HG03175 (cell line): ENCODE results near the gene AIMP1.
"Not testable (repeated sequence)": the region's sequence is repeated elsewhere in the genome, so short reads cannot be mapped to it uniquely, and the experiment has no call there.

Source experiments
- ATAC-seq: cut with Tn5 transposase; IDR thresholded peaks from one replicate; pipeline ENCODE4 v1.9.1; 2021; ENCODE audit warnings: mild to moderate bottlenecking, moderate library complexity; ENCODE audit not compliant: unreplicated experiment

Gene AIMP1

GRCh38 chr4:106312377-106312776 lies 4.0 kb upstream of the AIMP1 start:
- no peak for ATAC-seq

GRCh38 chr4:106312997-106313522 lies 3.3 kb upstream of the AIMP1 start:
- ATAC-seq: no peak

GRCh38 chr4:106314960-106315359 lies 1.4 kb upstream of the AIMP1 start:
- no peak for ATAC-seq

- peak; percentile 26 for ATAC-seq
Measured at GRCh38 chr4:106315476-106315967, 828 bp upstream of the AIMP1 start.

DNA sequence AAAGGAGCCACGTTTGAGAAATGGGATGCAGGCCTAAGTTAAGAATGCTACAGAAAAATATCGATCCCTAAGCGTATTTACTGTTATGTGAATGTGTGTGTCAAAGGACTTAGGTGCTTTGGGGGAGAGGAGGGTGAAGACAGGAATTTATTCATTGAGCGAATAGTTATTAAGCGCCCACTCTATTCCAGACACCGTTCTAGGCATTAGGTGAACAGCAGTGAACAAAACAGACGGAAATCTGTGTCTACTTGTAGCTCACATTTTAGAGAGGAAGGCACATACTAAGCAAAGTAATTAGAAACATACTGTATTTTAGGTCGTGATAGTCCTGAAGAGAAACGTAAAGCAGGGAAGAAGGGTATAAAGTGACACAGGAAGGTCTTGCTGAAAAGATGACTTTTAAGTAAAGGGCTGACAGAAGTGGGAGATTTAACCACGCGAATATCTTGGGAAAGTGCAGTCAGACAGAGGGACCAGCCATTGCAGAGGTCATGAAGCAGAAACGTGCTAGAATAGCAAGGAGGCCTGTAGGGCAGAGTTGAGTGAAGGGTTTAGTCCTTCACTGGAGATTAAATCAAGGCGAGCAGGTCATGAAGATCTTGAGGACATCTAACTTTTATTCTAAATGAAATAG lies 541 bp downstream of the AIMP1 start:
- ATAC-seq: peak; percentile 1

DNA sequence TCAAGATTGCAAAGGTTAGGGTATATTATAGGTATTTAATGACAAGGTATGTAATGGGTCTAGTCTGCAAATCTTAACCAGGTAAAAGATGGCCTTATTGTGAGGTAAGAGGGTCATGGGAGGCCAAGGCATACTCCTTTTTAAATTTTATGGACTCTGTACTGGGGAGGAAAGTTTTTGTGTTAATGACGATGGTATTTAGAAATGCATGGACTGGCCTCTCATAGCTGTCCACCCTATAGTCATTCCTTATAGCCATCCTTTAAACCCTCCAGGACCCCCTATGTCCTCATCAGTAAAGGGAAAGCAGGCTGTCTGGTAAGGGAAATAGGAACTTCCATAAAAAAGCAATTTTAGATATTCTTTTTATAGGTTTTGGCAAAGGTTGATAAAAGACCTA lies 1.5 kb downstream of the AIMP1 start:
- ATAC-seq: no peak

GRCh38 chr4:106318511-106318910 lies 2.2 kb downstream of the AIMP1 start:
- no peak for ATAC-seq

- ATAC-seq: no peak
Measured at GRCh38 chr4:106320235-106320634, 3.9 kb downstream of the AIMP1 start.

GRCh38 chr4:106321168-106321567 lies 4.8 kb downstream of the AIMP1 start:
- not testable (repeated sequence) for ATAC-seq

GRCh38 chr4:106321814-106322213 lies 5.5 kb downstream of the AIMP1 start:
- not testable (repeated sequence) for ATAC-seq

- no peak for ATAC-seq
Measured at GRCh38 chr4:106323119-106323518, 6.8 kb downstream of the AIMP1 start.

DNA sequence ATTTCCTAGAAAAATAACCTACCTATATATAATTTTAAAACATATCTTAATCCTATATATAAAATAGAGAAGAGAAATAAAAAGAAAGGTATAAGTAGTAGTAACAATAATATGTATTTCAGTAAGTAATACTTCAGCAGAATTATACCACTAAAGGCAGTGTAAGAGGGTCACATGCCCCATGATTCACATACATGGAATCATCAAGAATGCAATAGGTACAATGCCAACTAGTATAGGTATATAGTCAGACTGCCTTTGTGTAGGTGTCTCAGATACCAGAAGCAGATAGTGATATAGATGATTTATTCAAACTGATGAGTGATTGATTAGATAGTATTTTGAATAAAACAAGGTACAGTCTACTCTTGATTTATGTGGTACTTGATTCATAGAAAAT lies 9.4 kb downstream of the AIMP1 start:
- ATAC-seq: no peak

- ATAC-seq: peak; percentile 91
Measured at GRCh38 chr4:106329041-106329618, 12.8 kb downstream of the AIMP1 start.

GRCh38 chr4:106333186-106333585 lies 16.8 kb downstream of the AIMP1 start:
- ATAC-seq: no peak

GRCh38 chr4:106334741-106335470 lies 18.6 kb downstream of the AIMP1 start:
- no peak for ATAC-seq

DNA sequence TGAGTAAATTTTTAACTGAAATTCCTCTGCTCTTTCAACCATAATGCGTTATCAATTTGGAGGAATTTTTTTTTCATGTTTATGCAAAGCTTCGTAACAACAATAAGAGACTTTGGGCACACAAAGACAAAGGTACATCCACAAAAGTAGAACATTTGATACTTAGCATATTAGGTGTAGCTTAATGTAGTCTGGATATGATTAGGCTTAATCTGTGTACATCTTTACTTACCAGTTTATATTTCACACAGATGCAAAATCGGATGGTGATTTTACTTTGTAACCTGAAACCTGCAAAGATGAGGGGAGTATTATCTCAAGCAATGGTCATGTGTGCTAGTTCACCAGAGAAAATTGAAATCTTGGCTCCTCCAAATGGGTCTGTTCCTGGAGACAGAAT lies 20.3 kb downstream of the AIMP1 start:
- ATAC-seq: no peak

DNA sequence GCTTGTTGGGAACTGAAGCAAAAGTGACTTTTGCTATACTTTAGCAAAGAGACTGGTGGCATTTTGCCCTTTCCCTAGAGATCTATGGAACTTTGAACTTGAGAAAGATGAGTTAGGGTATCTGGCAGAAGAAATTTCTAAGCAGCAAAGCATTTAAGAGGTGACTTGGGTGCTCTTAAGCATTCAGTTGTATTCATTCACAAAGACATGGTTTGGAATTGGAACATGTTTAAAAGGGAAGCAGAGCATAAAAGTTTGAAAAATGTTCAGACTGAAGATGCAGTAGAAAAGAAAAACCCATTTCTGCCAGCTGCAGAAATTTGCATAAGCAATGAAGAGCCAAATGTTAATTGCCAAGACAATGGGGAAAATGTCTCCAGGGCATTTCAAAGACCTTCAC lies 21.6 kb downstream of the AIMP1 start:
- ATAC-seq: no peak

- ATAC-seq: no peak
Measured at GRCh38 chr4:106338671-106339070, 22.3 kb downstream of the AIMP1 start.

- no peak for ATAC-seq
Measured at GRCh38 chr4:106339431-106339830, 23.1 kb downstream of the AIMP1 start.

GRCh38 chr4:106340774-106341173 lies 24.4 kb downstream of the AIMP1 start:
- no peak for ATAC-seq

GRCh38 chr4:106343865-106344646 lies 27.7 kb downstream of the AIMP1 start:
- ATAC-seq: no peak
